PC-9 (cell line): ENCODE data around the gene MYH14. TPM values are rescaled to one million over a fixed set of nuclear protein-coding genes. Genes with fewer than 3 reads are reported as not detected.
"Not testable (repeated sequence)": the region's sequence is repeated elsewhere in the genome, so short reads cannot be mapped to it uniquely, and the experiment has no call there.

ENCODE experiments used
- BruUV-seq: library from RNA; stranded (reverse); fragments of 400-500 nt; replicated peaks from 2 replicates; lab custom pipeline; 2021; lab: Mats Ljungman, UMichigan
- CTCF ChIA-PET: fragments of 300-600 bp; sonication (Branson Sonifier 250); formaldehyde crosslinking; loops from one replicate; lab custom pipeline; 2022; ENCODE audit warnings: antibody characterized with exemption; lab: Charles Lee
- POLR2A ChIA-PET: fragments of 300-600 bp; sonication (Branson Sonifier 250); formaldehyde crosslinking; loops from one replicate; lab custom pipeline; 2022; ENCODE audit warnings: antibody characterized with exemption; ENCODE audit not compliant: unreplicated experiment; lab: Charles Lee
- DNase-seq, 2 experiments: peaks; one replicate each; pipeline versions ENCODE4 v3.0.0 to v3.0.0-alpha.2; 2015 to 2022; ENCODE audit warnings: mixed read lengths in 1 of 2
- H2AFZ ChIP-seq: fragments of 200-600 bp; sonication (generic); 2 replicates; pipeline ENCODE4 v1.8.1; 2017; ENCODE audit warnings: antibody characterized with exemption
- H3F3A ChIP-seq: fragments of 200-600 bp; sonication (generic); 2 replicates; pipeline ENCODE4 v1.8.1; 2017; ENCODE audit warnings: antibody characterized with exemption, mild to moderate bottlenecking, low read depth; ENCODE audit not compliant: insufficient read depth
- H3K27ac ChIP-seq: fragments of 200-600 bp; sonication (generic); 2 replicates; pipeline ENCODE4 v1.6.1; 2016; ENCODE audit warnings: mixed run types
- H3K27me3 ChIP-seq: fragments of 200-600 bp; sonication (generic); 2 replicates; pipeline ENCODE4 v1.6.1; 2016; ENCODE audit warnings: low read depth, mixed run types; ENCODE audit not compliant: insufficient read depth
- H3K36me3 ChIP-seq: fragments of 200-600 bp; sonication (generic); 2 replicates; pipeline ENCODE4 v1.6.1; 2016; ENCODE audit warnings: low read depth, mixed run types
- H3K4me1 ChIP-seq: fragments of 200-600 bp; sonication (generic); replicated peaks from 2 replicates; pipeline ENCODE4 v1.6.1; 2016; ENCODE audit warnings: mixed run types; ENCODE audit not compliant: insufficient read depth
- H3K4me2 ChIP-seq: fragments of 200-600 bp; sonication (generic); 2 replicates; pipeline ENCODE4 v1.6.1; 2017; ENCODE audit warnings: mixed run types
- H3K4me3 ChIP-seq: fragments of 200-600 bp; sonication (generic); 2 replicates; pipeline ENCODE4 v1.6.1; 2016; ENCODE audit warnings: mixed run types
- H3K79me2 ChIP-seq: fragments of 200-600 bp; sonication (generic); 2 replicates; pipeline ENCODE4 v1.6.1; 2017; ENCODE audit warnings: low read depth, mixed run types
- H3K9me2 ChIP-seq: fragments of 200-600 bp; sonication (generic); 2 replicates; pipeline ENCODE4 v1.8.1; 2017; ENCODE audit warnings: mild to moderate bottlenecking; ENCODE audit not compliant: insufficient read depth
- H3K9me3 ChIP-seq: fragments of 200-600 bp; sonication (generic); 2 replicates; pipeline ENCODE4 v1.8.1; 2016; ENCODE audit warnings: low read depth; ENCODE audit not compliant: insufficient read depth
- H4K20me1 ChIP-seq: fragments of 200-600 bp; sonication (generic); 2 replicates; pipeline ENCODE4 v1.8.1; 2017; ENCODE audit not compliant: insufficient read depth
- EZH2 ChIP-seq: fragments of 200-600 bp; sonication (generic); IDR thresholded peaks from 2 replicates; pipeline ENCODE4 v1.8.0; 2017; ENCODE audit warnings: antibody characterized with exemption, low read depth
- intact Hi-C: fragments of 100-400 bp; cut with micrococcal nuclease; formaldehyde crosslinking; loops from one replicate; pipeline ENCODE4 v1.10.0; 2022; ENCODE audit not compliant: unreplicated experiment
- total RNA-seq: library from RNA; stranded (reverse); gene quantifications from 2 replicates; pipeline ENCODE4 v1.2.3, GENCODE V29; 2021
- TF ChIP-seq, protein P1 (sequence below): fragments of 200-600 bp; sonication (generic); conservative IDR thresholded peaks from 2 replicates; pipeline ENCODE4 v1.6.1; 2017; ENCODE audit warnings: mixed run types, antibody characterized with exemption, mild to moderate bottlenecking, moderate library complexity

Gene MYH14
- total RNA-seq, 1 experiment from 2014 or later = 115 TPM

DNA sequence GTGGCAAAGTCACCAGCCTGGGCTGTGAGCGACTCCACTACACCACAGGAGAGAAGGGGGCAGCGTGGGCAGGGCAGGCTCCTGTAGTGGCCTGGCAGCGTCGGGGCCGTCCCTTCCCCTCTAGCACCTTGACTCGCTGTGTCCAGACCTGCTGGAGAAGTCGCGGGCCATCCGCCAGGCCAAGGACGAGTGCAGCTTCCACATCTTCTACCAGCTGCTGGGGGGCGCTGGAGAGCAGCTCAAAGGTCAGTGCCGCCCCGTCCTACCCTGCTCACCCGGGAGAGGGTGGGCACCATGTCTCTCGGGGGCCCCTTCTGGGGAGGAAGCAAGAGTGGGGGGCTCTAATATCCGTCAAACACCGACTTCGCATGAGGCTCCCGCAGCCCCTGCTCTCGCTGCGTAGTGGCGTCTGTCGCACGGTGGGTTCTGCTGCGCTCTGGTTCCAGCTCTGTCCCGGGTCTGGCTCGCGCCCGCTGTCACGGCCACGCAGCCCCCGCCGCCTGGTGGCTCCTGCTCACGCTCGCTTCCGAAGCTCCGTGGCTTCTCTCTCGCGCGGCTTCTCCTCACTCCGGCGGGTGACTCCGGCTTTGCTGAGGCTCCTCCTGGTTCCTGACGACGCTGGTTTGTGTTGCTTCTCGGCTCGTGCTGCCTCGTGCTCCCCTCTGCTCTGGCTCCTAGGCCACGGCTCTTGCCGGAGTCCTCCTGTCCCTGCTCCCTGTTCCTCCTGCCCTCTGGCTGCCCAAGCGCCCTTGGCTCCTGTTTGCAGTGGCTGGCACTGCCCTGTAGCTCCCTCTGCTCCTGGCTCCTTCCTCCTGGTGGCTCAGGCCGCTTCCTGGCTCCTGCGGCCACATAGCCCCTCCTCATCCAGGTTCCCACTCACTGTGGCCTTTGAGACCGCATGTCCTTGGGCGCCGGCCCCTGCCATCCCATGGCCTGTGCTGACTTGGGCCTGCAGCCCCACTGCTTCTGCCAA lies 27.2 kb downstream of the MYH14 start:
- no peaks in the 10 kb centered on the region for H3K9me3 ChIP-seq
- intact Hi-C loops = no loop called here
- no peaks in the 10 kb centered on the region for H3F3A ChIP-seq
- ChIA-PET POLR2A (interaction anchor here (0.6 kb wide), 1 partner anchor 1597 kb away, joined by 3 read pairs; no protein-coding TSS in a partner anchor), CTCF (no interaction called here)
- no peaks in the 10 kb centered on the region for H3K36me3 ChIP-seq
- no TSS peak for BruUV-seq
- TF ChIP-seq EZH2 = no peak
- TF ChIP-seq, protein P1, sequence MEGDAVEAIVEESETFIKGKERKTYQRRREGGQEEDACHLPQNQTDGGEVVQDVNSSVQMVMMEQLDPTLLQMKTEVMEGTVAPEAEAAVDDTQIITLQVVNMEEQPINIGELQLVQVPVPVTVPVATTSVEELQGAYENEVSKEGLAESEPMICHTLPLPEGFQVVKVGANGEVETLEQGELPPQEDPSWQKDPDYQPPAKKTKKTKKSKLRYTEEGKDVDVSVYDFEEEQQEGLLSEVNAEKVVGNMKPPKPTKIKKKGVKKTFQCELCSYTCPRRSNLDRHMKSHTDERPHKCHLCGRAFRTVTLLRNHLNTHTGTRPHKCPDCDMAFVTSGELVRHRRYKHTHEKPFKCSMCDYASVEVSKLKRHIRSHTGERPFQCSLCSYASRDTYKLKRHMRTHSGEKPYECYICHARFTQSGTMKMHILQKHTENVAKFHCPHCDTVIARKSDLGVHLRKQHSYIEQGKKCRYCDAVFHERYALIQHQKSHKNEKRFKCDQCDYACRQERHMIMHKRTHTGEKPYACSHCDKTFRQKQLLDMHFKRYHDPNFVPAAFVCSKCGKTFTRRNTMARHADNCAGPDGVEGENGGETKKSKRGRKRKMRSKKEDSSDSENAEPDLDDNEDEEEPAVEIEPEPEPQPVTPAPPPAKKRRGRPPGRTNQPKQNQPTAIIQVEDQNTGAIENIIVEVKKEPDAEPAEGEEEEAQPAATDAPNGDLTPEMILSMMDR = no peak; the same call in 1 of the 2 replicates
- no peak overlapping the region for H2AFZ ChIP-seq
- no peak overlapping the region for H3K4me3 ChIP-seq
- no peak overlapping the region for H3K4me2 ChIP-seq
- H3K4me1 ChIP-seq = no peaks in the 10 kb centered on the region
- H3K27me3 ChIP-seq = no peaks in the 10 kb centered on the region
- no peak for DNase-seq
- no peaks in the 10 kb centered on the region for H4K20me1 ChIP-seq
- no peak overlapping the region for H3K27ac ChIP-seq
- H3K79me2 ChIP-seq = no peaks in the 10 kb centered on the region
- H3K9me2 ChIP-seq = no peaks in the 10 kb centered on the region

DNA sequence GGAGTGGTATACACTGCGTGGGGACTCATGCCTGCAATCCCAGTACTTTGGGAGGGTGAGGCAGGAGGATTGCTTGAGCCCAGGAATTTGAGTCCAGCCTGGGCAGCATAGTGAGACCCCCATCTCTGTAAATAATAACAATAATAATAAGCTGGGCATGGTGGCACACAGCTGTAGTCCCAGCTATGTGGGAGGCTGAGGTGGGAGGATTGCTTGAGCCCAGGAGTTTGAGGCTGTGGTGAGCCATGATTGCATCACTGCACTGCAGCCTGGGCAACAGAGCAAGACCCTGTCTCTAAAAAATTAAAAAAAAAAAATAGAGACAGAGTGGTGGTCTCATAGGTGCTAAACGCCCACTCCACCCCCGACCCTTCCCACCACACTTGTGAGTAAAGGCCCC lies 28.0 kb downstream of the MYH14 start:
- POLR2A ChIA-PET, H3F3A ChIP-seq, H3K27ac ChIP-seq, H3K4me1 ChIP-seq, H3K36me3 ChIP-seq, DNase-seq, BruUV-seq, H3K9me2 ChIP-seq, H3K4me2 ChIP-seq, CTCF ChIA-PET, H3K79me2 ChIP-seq, H3K4me3 ChIP-seq, H3K27me3 ChIP-seq, intact Hi-C loops, H3K9me3 ChIP-seq, H2AFZ ChIP-seq, H4K20me1 ChIP-seq: not testable (repeated sequence)

DNA sequence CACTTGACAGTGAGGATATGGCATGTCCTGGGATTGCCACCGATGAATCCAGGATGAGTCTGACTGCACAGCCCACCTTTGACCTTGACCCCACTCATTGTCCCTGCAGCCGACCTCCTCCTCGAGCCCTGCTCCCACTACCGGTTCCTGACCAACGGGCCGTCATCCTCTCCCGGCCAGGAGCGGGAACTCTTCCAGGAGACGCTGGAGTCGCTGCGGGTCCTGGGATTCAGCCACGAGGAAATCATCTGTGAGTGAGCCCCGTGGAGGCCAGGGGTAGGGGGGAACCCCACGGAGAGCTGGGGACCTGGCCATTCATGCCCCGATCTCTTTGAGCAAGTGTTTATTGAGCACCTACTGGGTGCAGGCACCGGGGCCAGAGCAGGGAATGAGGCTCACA lies 28.4 kb downstream of the MYH14 start:
- no peaks in the 10 kb centered on the region for H3K4me1 ChIP-seq
- DNase-seq = no peak
- H3K79me2 ChIP-seq = no peaks in the 10 kb centered on the region
- H3K36me3 ChIP-seq = peaks cover 2% of the 10 kb centered on the region
- ChIA-PET CTCF (no interaction called here), POLR2A (no interaction called here)
- H3K4me3 ChIP-seq = no peak overlapping the region
- H3F3A ChIP-seq = no peaks in the 10 kb centered on the region
- H3K4me2 ChIP-seq = no peak overlapping the region
- no peak overlapping the region for H2AFZ ChIP-seq
- intact Hi-C loops = no loop called here
- H3K27ac ChIP-seq = no peak overlapping the region
- H4K20me1 ChIP-seq = no peaks in the 10 kb centered on the region
- H3K27me3 ChIP-seq = no peaks in the 10 kb centered on the region
- BruUV-seq = no TSS peak
- no peaks in the 10 kb centered on the region for H3K9me3 ChIP-seq
- no peaks in the 10 kb centered on the region for H3K9me2 ChIP-seq
- TF ChIP-seq, protein P1 = no peak
- no peak for TF ChIP-seq EZH2
